Muscle of leg (tissue), 11 donors: ENCODE results near the gene NPAS3. TPM values are rescaled to one million over a fixed set of nuclear protein-coding genes. Genes with fewer than 3 reads are reported as not detected.

Source experiments
- DNase-seq: peaks from one replicate; pipeline ENCODE4 v3.0.0; 2013
- H3K27ac ChIP-seq: one replicate; pipeline ENCODE4 v1.5.1; 2013; ENCODE audit warnings: mild to moderate bottlenecking, low read length, control low read depth
- H3K27me3 ChIP-seq: one replicate; pipeline ENCODE4 v1.6.1; 2013; ENCODE audit warnings: low read length; ENCODE audit not compliant: control insufficient read depth, insufficient read depth
- H3K36me3 ChIP-seq: one replicate; pipeline ENCODE4 v1.6.1; 2013; ENCODE audit warnings: low read length; ENCODE audit not compliant: control insufficient read depth, insufficient read depth
- H3K4me1 ChIP-seq: one replicate; pipeline ENCODE4 v1.6.1; 2013; ENCODE audit warnings: low read length; ENCODE audit not compliant: control insufficient read depth, insufficient read depth
- H3K4me3 ChIP-seq: one replicate; pipeline ENCODE4 v1.5.1; 2013; ENCODE audit warnings: low read length, control low read depth
- H3K9me3 ChIP-seq: replicated peaks from 2 replicates; pipeline ENCODE4 v1.6.1; 2013; ENCODE audit warnings: low read depth, low read length; ENCODE audit not compliant: control insufficient read depth
- WGBS: methylation state at CpG from one replicate; pipeline ENCODE4 v1.1.5; 2013; ENCODE audit warnings: missing lambda C conversion rate; ENCODE audit not compliant: insufficient coverage; 5-methylcytosine and 5-hydroxymethylcytosine counted together
- polyA plus RNA-seq, 8 donors: library from polyadenylated mRNA; unstranded; fragments of 120-200 nt; gene quantifications; one replicate each; pipeline versions ENCODE4 v1.2.1 to v1.2.3, GENCODE V29; 2013; ENCODE audit warnings: inconsistent platforms in 1 of 8, low replicate concordance in 1 of 8; ENCODE audit not compliant: insufficient read length in 8 of 8, insufficient read depth in 1 of 8
- total RNA-seq: library from RNA; stranded (reverse); fragments of 120-200 nt; gene quantifications from one replicate; pipeline ENCODE4 v1.2.4, GENCODE V29; 2013

NPAS3 gene
- total and polyA plus RNA-seq, 9 donors, result 3.4 to 7.6 (median 5.1) TPM

DNA sequence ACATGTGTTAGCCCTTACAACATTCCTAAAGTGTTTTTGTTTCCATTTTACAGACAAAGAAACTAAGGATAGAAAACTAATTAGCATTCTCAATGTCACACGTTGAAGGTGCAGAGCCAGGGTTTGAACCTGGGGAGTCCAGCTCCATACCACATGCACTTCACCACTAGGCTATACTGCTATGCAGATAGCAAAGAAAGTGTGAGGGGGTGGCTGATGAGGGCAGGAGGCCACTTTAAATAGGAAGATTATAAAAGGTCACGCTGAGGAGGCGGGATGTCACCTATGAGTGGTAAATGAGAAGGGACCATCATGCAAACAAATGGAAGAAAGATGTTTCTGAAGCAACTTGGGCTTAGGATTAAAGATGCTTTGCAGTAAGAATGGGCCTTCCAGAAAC lies 798.3 kb downstream of the NPAS3 start:
- Histone ChIP-seq H3K4me3 (no peak overlapping the region), H3K27me3 (no peaks in the 10 kb centered on the region), H3K36me3 (no peaks in the 10 kb centered on the region), H3K27ac (no peak overlapping the region), H3K9me3 (no peaks in the 10 kb centered on the region), H3K4me1 (no peaks in the 10 kb centered on the region)
- no peak for DNase-seq
- WGBS, result 100% methylated on average over 2 of the region's 3 CpGs

GRCh38 chr14:33737446-33737845 lies 798.8 kb downstream of the NPAS3 start:
- no peaks in the 10 kb centered on the region for H3K27me3 ChIP-seq
- H3K4me1 ChIP-seq, result no peaks in the 10 kb centered on the region
- no peaks in the 10 kb centered on the region for H3K9me3 ChIP-seq
- no peak overlapping the region for H3K4me3 ChIP-seq
- no peak overlapping the region for H3K27ac ChIP-seq
- no peaks in the 10 kb centered on the region for H3K36me3 ChIP-seq
- no peak for DNase-seq
- WGBS, result 87% methylated on average over 2 of the region's 2 CpGs

DNA sequence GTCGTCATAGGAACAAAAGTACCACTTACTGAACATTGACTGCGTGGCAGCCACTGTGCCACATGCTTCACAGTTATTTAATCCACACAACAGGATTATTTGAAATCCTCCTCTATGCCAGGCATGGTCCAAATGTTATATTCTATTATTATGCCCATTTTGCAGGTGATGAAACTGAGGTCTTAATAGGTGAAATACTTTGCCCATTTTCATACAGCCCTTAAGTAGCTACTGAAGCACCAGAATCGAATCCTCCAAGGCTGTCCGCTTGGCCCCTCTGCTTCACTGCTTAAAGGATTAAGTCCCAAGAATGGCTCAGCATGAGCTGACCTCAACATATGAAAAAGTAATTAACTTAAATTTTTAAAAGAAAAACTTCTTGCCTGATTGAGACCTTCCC lies 799.4 kb downstream of the NPAS3 start:
- H3K36me3 ChIP-seq, result no peaks in the 10 kb centered on the region
- no peak for DNase-seq
- 100% methylated on average over 1 of the region's 4 CpGs for WGBS
- H3K4me3 ChIP-seq, result no peak overlapping the region
- no peaks in the 10 kb centered on the region for H3K4me1 ChIP-seq
- no peak overlapping the region for H3K27ac ChIP-seq
- H3K9me3 ChIP-seq, result no peaks in the 10 kb centered on the region
- no peaks in the 10 kb centered on the region for H3K27me3 ChIP-seq

GRCh38 chr14:33738491-33738890 lies 799.8 kb downstream of the NPAS3 start:
- H3K4me1 ChIP-seq, result no peaks in the 10 kb centered on the region
- H3K36me3 ChIP-seq, result no peaks in the 10 kb centered on the region
- no peaks in the 10 kb centered on the region for H3K27me3 ChIP-seq
- H3K27ac ChIP-seq, result no peak overlapping the region
- no peak for DNase-seq
- 66% methylated on average over 2 of the region's 3 CpGs for WGBS
- H3K4me3 ChIP-seq, result no peak overlapping the region
- H3K9me3 ChIP-seq, result peaks cover 2% of the 10 kb centered on the region

DNA sequence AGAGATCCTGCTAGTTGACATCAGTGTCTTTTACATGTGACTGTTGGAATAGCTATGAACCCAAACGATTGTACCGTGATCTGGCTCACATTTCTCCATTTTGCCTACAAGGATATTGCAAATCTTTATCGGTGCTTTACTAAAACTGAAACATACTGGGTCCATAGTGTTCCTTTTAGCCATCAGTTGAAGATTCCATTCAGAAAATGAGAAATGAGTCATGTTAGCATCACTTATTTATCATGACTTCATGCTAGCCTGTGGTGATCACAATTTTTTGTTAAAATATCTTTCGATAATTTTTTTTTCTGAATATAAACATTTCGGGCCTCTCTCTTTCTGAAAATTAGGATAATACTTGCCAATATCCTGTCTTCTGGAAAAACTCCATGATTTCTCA lies 801.9 kb downstream of the NPAS3 start:
- Histone ChIP-seq H3K27me3 (no peaks in the 10 kb centered on the region), H3K36me3 (no peaks in the 10 kb centered on the region), H3K4me1 (no peaks in the 10 kb centered on the region), H3K27ac (no peak overlapping the region), H3K4me3 (no peak overlapping the region), H3K9me3 (peaks cover 2% of the 10 kb centered on the region)
- 73% methylated on average over 3 of the region's 5 CpGs for WGBS
- DNase-seq, result no peak

GRCh38 chr14:33742166-33742565 lies 803.5 kb downstream of the NPAS3 start:
- no peak for DNase-seq
- Histone ChIP-seq H3K4me1 (no peaks in the 10 kb centered on the region), H3K27ac (no peak overlapping the region), H3K4me3 (no peak overlapping the region), H3K9me3 (peaks cover 2% of the 10 kb centered on the region), H3K27me3 (no peaks in the 10 kb centered on the region), H3K36me3 (no peaks in the 10 kb centered on the region)
- no CpG with 5 or more reads among the region's 4 CpGs for WGBS

GRCh38 chr14:33745163-33745562 lies 806.5 kb downstream of the NPAS3 start:
- DNase-seq, result no peak
- no peak overlapping the region for H3K4me3 ChIP-seq
- no peaks in the 10 kb centered on the region for H3K27me3 ChIP-seq
- 100% methylated on average over 1 of the region's 6 CpGs for WGBS
- peaks cover 2% of the 10 kb centered on the region for H3K9me3 ChIP-seq
- no peaks in the 10 kb centered on the region for H3K36me3 ChIP-seq
- no peak overlapping the region for H3K27ac ChIP-seq
- no peaks in the 10 kb centered on the region for H3K4me1 ChIP-seq

DNA sequence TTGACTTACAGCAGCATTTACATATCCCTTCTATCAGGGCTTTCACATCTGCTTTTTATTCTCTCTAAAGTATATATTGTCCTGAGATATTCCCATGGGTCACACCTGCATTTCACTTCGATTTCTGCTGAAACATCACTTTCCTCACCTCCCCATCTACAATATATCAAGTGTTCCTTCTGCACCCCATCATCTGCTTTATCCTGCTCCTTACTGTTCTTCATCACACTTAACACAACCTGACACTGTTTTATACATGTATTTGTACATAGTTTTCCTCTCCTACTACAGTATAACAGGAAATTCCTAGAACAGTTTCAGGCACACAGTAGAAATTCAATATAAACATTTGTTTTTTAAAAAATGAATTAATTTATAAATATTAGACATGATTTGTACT lies 809.1 kb downstream of the NPAS3 start:
- H3K36me3 ChIP-seq, result no peaks in the 10 kb centered on the region
- no peaks in the 10 kb centered on the region for H3K27me3 ChIP-seq
- no peak overlapping the region for H3K27ac ChIP-seq
- no peaks in the 10 kb centered on the region for H3K4me1 ChIP-seq
- H3K4me3 ChIP-seq, result no peak overlapping the region
- H3K9me3 ChIP-seq, result peaks cover 2% of the 10 kb centered on the region
- DNase-seq, result no peak
- 60% methylated on average over 1 of the region's 1 CpG for WGBS

GRCh38 chr14:33754261-33754660 lies 815.6 kb downstream of the NPAS3 start:
- no peaks in the 10 kb centered on the region for H3K27me3 ChIP-seq
- DNase-seq, result peak; percentile 59
- H3K4me3 ChIP-seq, result no peak overlapping the region
- H3K9me3 ChIP-seq, result no peaks in the 10 kb centered on the region
- 80% methylated on average over 1 of the region's 4 CpGs for WGBS
- no peaks in the 10 kb centered on the region for H3K36me3 ChIP-seq
- H3K27ac ChIP-seq, result no peak overlapping the region
- no peaks in the 10 kb centered on the region for H3K4me1 ChIP-seq

GRCh38 chr14:33755358-33755757 lies 816.7 kb downstream of the NPAS3 start:
- 85% methylated on average over 4 of the region's 5 CpGs for WGBS
- Histone ChIP-seq H3K36me3 (no peaks in the 10 kb centered on the region), H3K4me3 (no peak overlapping the region), H3K27me3 (no peaks in the 10 kb centered on the region), H3K27ac (no peak overlapping the region), H3K9me3 (no peaks in the 10 kb centered on the region), H3K4me1 (no peaks in the 10 kb centered on the region)
- no peak for DNase-seq

DNA sequence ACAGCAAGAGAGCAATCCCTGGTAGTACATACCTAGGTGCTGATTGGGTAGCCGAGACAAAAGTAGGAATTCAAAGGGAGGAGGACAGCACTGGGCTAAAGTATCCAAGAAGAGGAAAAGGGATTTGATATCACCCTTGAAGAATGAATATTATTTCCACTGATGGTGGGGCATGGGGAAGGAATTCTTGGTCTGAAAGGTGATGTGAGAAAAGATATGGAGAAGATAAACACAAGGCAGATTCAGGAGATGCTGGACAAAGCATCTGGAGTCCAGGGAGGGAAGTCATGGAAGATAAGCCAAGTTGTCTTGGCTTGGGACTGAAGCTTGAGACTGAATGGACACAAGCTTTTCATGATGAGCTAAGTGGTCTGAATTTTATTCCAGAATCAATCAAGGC lies 818.2 kb downstream of the NPAS3 start:
- H3K27ac ChIP-seq, result no peak overlapping the region
- no peaks in the 10 kb centered on the region for H3K9me3 ChIP-seq
- WGBS, result 86% methylated on average over 1 of the region's 1 CpG
- H3K4me3 ChIP-seq, result no peak overlapping the region
- H3K4me1 ChIP-seq, result no peaks in the 10 kb centered on the region
- no peaks in the 10 kb centered on the region for H3K27me3 ChIP-seq
- no peak for DNase-seq
- H3K36me3 ChIP-seq, result no peaks in the 10 kb centered on the region
